HG02943 (cell line): Measurements from ENCODE around the gene PIGBOS1.
A peak's percentile ranks its signal among the peaks of the same experiment; 100 is the strongest.
"Not testable (repeated sequence)": the region's sequence is repeated elsewhere in the genome, so short reads cannot be mapped to it uniquely, and the experiment has no call there.

Experiments
- ATAC-seq: cut with Tn5 transposase; IDR thresholded peaks from one replicate; pipeline ENCODE4 v1.9.1; 2021; ENCODE audit warnings: mild to moderate bottlenecking, low read depth, moderate library complexity; ENCODE audit not compliant: unreplicated experiment

Gene PIGBOS1

DNA sequence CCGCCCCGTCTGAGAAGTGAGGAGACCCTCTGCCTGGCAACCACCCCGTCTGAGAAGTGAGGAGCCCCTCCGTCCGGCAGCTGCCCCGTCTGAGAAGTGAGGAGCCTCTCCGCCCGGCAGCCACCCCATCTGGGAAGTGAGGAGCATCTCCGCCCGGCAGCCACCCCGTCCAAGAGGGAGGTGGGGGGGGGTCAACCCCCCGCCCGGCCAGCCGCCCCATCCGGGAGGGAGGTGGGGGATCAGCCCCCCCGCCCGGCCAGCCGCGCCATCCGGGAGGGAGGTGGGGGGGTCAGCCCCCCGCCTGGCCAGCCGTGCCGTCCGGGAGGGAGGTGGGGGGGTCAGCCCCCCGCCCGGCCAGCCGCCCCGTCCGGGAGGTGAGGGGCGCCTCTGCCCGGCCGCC is 16.1 kb downstream of the PIGBOS1 start:
- ATAC-seq: not testable (repeated sequence)

- ATAC-seq: no peak
Measured at GRCh38 chr15:55297315-55297714, 21.6 kb downstream of the PIGBOS1 start.

GRCh38 chr15:55290528-55291057 is 28.3 kb downstream of the PIGBOS1 start:
- peak; percentile 83 for ATAC-seq

DNA sequence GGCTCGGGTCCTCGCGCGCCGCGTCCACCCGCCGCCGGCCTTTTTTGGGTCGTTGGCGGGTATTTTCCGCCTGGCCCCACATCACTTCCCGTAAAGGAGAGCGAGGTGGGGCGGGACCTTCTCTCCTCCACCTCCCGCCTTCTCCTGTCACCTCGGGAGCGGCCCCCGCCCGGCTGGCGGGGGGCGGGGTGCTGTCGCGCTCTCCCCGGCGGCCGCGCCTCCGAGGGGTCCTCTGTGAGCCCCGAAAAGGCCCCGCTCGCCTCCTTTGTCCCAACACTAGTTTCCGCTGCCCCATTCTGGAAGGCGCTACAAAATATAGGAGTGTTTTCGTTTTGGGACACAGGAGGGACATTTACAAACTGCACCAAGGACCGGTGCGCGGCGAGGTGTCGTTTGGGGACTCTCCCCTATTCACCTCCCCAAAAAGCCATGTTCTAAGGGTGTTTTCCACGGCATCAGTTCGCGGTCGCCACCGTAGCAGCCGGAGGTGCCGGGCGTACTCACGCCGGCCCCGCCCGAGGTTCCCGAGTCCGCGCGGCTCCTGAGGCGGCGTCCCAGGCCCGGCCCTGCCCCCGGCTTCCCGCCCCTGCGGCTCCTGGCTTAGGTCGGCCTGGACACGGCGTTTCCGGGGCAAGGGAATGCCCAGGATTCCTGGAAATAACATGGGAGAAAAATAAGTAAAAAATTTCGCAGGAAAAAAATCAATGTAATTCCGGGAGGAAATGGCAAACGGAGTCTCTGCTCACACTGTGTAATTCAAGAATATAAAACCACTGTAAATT is 29.0 kb downstream of the PIGBOS1 start, which contains the start of gene RAB27A:
Gene RAB27A, minus strand, starts transcription at position 68 of the 782 bp plus-strand sequence. CDS start 54,879 bp downstream, outside the sequence.
- ATAC-seq: peak; percentile 53

DNA sequence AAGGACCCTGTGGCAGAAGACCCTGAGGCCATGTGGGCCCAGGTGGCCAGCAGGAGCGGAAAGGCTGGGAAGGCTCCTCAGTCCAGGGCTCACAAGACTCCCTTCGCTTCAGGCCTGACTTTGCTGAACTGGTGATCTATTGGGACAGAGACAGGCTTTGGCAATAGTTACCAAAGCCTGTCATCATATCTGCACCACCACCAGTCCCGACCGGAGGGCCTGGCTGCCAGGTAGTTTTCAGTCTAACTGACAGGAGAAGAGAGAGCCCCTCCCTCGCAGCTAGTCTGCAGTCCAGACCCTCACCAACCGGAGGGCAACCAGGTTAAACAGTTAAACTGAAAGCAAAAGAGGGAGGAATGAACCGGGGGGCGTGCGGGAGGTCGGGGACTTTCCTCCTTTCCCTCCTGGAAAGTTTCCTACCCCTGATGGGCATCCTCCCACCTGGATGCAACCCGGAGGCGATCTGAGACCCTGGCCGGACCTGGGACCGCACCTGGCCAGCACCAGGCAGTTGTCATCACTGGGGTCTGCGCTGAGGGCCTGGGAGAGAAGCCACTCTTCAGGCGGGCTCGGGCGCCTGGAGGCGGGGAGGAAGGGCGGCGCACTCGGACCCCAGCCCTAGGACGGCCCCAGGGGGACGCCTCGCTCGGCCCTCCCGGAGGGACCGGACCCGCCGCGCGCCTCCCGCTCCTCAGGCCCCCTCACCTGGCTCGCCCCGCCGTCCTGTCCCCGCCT is 29.7 kb downstream of the PIGBOS1 start:
- ATAC-seq: peak; percentile 28

DNA sequence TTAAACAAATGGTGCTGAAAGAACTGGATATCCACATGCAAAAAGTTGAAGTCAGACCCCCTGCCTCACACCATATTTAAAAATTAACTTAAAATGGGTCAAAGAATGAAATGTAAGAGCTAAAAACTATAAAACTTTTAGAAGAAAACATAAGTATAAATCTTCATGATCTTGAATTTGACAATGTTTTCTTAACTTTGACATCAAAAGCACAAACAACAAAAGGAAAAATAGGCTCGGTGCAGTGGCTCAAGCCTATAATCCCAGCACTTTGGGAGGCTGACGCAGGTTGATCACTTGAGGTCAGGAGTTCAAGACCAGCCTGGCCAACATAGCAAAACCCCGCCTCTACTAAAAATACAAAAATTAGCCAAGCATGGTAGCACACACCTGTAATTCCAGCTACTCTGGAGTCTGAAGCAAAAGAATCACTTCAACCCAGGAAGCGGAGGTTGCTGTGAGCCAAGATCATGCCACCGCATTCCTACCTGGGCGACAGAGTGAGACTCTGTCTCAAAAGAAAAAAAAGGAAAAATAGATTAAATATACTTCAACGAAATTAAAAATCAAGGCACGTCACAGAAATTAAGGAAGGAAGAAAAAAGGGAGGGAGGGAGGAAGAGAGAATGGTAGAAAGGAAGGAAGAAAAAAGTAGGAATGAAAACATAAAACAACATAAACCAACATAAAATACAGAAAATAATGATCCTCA is 30.8 kb downstream of the PIGBOS1 start:
- ATAC-seq: no peak

DNA sequence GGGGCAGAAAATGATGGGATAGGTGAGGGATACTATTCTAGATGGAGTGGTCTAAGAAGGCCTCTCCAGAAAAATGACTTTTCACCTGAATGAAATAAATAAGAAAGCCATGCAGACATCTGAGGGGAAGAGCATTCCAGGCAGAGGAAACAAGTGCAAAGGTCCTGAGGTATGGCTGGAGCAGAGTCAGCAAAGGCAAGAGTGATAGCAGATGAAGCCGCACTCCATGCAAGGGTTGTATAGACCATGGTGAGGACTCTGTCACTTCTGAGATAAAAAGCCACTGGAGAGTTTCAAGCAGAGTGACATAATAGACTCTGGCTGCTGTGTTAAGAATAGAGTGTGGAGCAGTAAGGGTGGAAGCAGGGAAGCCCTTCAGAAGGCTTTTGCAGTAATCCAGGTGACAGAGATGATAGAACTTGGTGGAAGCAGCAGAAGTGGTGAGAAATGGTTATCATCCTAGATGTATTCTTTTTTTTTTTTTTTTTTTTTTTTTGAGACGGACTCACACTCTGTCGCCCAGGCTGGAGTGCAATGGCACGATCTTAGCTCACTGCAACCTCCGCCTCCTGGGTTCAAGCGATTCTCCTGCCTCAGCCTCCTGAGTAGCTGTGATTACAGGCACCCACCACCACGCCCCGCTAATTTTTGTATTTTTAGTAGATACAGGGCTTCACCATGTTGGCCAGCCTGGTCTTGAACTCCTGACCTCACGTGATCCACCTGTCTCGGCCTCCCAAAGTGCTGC is 32.3 kb downstream of the PIGBOS1 start:
- not testable (repeated sequence) for ATAC-seq

GRCh38 chr15:55284426-55284825 is 34.5 kb downstream of the PIGBOS1 start:
- no peak for ATAC-seq

DNA sequence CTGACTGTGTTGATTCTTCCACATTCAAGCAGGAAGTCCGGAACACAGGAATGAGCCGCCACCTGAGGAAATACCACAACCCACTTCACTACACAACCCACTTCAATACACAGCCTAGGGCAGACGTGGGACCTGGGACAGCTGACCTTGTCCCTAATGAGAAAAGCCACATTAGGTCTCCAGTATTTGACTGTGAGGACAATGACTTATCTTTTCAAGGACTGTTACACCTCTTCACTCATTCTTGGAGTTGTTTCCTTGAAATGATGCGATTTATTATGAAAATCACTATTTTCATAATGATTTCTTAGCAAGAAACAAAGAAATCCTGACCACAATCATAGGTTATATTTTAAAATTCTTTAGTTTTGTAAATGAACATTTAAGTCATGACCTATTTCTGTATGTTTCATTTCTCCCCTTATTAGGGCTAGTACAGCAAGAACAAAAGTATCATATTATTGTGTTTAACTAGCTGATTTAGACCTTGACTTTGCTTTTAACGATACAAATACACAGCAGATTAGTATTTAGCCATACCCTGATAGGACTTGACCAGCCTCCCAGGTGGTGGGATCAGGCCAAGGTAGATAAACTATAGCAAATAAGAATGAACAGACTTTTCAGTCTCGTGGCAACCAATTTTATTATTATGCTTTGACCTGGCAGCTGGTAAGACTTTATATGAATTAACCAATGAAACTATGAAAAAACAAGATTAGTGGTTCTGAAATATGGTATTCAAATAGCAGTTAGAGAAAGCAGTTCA is 35.4 kb downstream of the PIGBOS1 start:
- ATAC-seq: no peak

DNA sequence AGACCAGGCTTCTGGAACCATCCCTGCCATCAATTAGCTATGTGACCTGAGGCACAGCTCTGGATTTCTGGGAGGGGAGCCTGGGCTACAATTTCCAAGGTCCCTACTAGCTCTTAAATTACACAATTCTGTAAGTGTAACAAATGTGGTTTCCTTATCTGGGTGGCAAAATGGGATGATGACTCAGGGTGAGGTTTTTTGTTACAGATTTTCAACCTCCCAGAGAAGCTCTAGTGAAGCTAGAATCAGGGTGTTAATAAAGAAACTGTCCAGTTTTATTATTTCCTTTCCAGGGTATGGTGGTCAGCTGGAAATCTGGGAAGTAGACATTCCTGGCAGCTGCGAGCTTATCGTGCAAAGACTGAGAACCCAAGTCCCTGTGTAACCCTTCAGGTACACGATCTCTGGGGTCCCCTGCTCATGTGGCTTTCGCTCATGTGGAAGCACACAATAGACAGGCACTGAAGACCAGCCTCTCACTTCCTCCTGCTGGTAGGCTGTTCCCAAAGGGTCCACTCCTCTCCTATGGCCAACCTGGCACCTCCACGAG is 36.6 kb downstream of the PIGBOS1 start:
- no peak for ATAC-seq

GRCh38 chr15:55281517-55282228 is 37.2 kb downstream of the PIGBOS1 start:
- ATAC-seq: no peak

DNA sequence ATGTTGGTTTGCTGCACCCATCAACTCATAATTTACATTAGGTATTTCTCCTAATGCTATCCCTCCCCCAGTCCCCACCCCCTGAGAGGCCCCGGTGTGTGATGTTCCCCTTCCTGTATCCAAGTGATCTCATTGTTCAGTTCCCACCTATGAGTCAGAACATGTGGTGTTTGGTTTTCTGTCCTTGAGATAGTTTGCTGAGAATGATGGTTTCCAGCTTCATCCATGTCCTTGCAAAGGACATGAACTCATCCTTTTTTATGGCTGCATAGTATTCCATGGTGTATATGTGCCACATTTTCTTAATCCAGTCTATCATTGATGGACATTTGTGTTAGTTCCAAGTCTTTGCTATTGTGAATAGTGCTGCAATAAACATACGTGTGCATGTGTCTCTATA is 38.3 kb downstream of the PIGBOS1 start:
- not testable (repeated sequence) for ATAC-seq

GRCh38 chr15:55279746-55280351 is 39.1 kb downstream of the PIGBOS1 start:
- ATAC-seq: peak; percentile 85

- no peak for ATAC-seq
Measured at GRCh38 chr15:55279100-55279745, 39.7 kb downstream of the PIGBOS1 start.

DNA sequence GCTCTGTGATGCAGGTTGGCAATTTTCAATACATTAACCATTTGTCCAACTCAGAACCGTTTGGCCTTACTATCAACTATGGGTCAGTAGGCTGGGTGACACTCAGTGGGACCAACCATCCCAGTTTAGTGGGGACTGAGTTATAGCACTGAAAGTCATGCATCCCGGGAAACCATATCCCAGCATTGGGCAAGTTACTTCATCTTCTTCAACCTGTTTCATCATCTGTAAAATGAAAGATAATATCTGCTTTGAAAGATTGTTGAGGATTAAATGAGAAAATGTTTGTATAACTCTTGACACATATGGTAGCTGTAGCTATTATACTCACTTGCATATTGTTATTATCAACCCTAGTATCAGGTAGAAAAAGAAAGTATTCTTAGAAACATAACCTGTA is 41.2 kb downstream of the PIGBOS1 start:
- no peak for ATAC-seq

- ATAC-seq: peak; percentile 41
Measured at GRCh38 chr15:55277116-55277564, 41.8 kb downstream of the PIGBOS1 start.

DNA sequence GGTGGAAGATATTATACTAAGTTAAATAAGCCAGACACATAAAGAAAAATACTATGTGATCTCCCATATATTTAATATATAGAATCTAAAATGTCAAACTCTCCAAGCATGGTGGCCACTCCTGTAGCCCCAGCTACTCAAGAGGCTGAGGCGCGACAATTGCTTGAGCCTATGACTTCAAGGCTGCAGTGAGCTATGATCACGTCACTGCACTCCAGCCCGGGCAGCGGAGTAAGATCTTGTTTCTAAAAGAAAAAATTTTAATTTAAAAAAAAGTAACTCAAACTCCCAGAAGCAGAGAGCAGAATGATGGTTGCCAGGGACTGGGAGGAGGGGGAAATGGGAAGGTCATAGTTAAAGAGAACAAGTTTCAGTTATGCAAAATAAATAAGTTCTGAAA is 42.6 kb downstream of the PIGBOS1 start:
- no peak for ATAC-seq
